Testis (tissue), 3 donors: ENCODE results near the gene PROP1. TPM values are rescaled to one million over a fixed set of nuclear protein-coding genes. Genes with fewer than 3 reads are reported as not detected.

ENCODE experiments used
- DNase-seq: peaks from one replicate; pipeline ENCODE4 v3.0.0-alpha.2; 2019
- H3K27ac ChIP-seq, 2 donors: fragments of 200-600 bp; sonication (generic); one replicate each; pipeline ENCODE4 v1.5.1; 2019
- H3K27me3 ChIP-seq: fragments of 200-600 bp; sonication (generic); one replicate; pipeline ENCODE4 v1.5.1; 2019
- H3K36me3 ChIP-seq: fragments of 200-600 bp; sonication (generic); one replicate; pipeline ENCODE4 v1.5.1; 2017; ENCODE audit warnings: low read depth; ENCODE audit errors: missing control alignments
- H3K4me1 ChIP-seq: fragments of 200-600 bp; sonication (generic); one replicate; pipeline ENCODE4 v1.5.1; 2019
- H3K4me3 ChIP-seq, 2 donors: fragments of 200-600 bp; sonication (generic); one replicate each; pipeline ENCODE4 v1.5.1; 2017 to 2019
- H3K9me3 ChIP-seq: fragments of 200-600 bp; sonication (generic); one replicate; pipeline ENCODE4 v1.5.1; 2017
- CTCF ChIP-seq, 3 experiments: fragments of 450-650 bp in 2 of 3; fragments of 200-600 bp in 1 of 3; sonication (generic) in 1 of 3; IDR thresholded peaks; one replicate each; pipeline ENCODE4 v1.5.1; 2016 to 2019; ENCODE audit warnings: antibody characterized with exemption in 3 of 3, mild to moderate bottlenecking in 2 of 3, moderate library complexity in 1 of 3
- POLR2A ChIP-seq: fragments of 450-650 bp; IDR thresholded peaks from one replicate; pipeline ENCODE4 v1.6.1; 2017; ENCODE audit warnings: antibody characterized with exemption, mild to moderate bottlenecking, moderate library complexity
- WGBS, 2 donors: methylation state at CpG; one replicate each; pipeline ENCODE4 v1.1.5; 2018; 5-methylcytosine and 5-hydroxymethylcytosine counted together
- intact Hi-C: fragments of 100-400 bp; cut with DNase I; formaldehyde crosslinking; loops from one replicate; pipeline ENCODE4 v1.15.1; 2023; ENCODE audit warnings: low total_unique reads
- polyA plus RNA-seq: library from polyadenylated mRNA; stranded (reverse); fragments of 350-450 nt; fragmentation: Illumina TruSeq; extraction: RNeasy Lipid Tissue Mini Kit (QIAGEN cat#74804); gene quantifications from one replicate; pipeline ENCODE4 v1.2.3, GENCODE V29; 2014; ENCODE audit warnings: low read depth, low replicate concordance; ENCODE audit not compliant: insufficient read depth
- total RNA-seq, 2 donors: library from RNA; depleted of rRNA; stranded (reverse); fragments of >200 nt; gene quantifications; one replicate each; pipeline ENCODE4 v1.2.3, GENCODE V29; 2016

PROP1 gene
- total and polyA plus RNA-seq, 3 donors from 2014 or later, result not detected

- Histone ChIP-seq H3K9me3 (no peaks in the 10 kb centered on the region), H3K36me3 (no peaks in the 10 kb centered on the region), H3K27ac (no peak overlapping the region), H3K4me1 (peaks cover 3% of the 10 kb centered on the region), H3K27me3 (no peaks in the 10 kb centered on the region), H3K4me3 (peak overlapping the region in 1 of 2 donors; percentile 29)
- intact Hi-C loops, result no loop called here
- TF ChIP-seq CTCF (IDR thresholded peaks at IDR 0.05) (no peak), POLR2A (no peak)
- WGBS, 2 donors, result 4 to 9% methylated on average over 10 to 46 of the region's 47 CpGs
- no peak for DNase-seq
Observed at GRCh38 chr5:177984584-177985206, 11.3 kb downstream of the PROP1 start.

DNA sequence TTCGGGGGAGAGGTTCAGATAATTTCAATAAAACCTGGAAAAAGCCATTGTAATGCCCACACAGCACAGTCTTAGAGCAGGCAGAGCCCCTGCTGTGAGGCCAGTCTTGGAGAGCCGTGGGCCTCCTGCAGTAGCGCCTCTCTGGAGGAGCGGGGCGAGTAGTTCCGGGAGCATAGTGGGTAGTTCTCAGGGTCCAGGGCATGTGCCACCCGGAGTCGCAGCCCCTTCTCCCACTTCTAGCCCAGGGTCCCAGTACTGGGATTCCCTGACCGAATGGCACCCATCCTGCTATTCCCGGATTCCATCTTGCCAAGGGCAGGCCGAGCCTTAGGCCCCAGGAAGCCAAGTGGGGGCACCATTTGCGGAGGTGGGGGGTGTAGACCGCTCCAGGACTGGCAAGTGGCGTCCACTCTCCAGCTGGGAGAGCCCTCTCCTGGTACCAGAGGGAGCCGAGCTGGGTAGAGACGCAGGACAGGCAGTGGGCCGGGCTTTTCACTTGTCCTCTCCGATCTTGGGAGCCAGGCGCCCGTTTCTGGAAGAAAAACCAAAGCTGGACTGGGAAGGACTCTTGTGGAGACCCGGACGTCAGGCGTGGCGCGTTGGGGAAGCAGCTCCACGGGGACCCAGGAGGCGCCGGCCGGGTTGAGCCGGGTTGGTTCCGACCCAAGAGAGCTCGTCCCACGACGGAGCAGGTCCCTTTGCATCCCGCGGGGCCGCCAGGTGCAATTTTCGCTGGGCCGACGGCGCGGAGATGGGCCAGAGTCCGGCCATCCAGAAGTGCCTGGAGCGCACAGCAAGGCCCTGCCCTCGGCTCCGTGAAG, 12.1 kb downstream of the PROP1 start:
- intact Hi-C loops, result no loop called here
- no peak for DNase-seq
- Histone ChIP-seq H3K9me3 (no peaks in the 10 kb centered on the region), H3K36me3 (no peaks in the 10 kb centered on the region), H3K4me3 (peak overlapping the region in 1 of 2 donors; percentile 29), H3K4me1 (peaks cover 3% of the 10 kb centered on the region), H3K27ac (no peak overlapping the region), H3K27me3 (no peaks in the 10 kb centered on the region)
- 20 to 45% methylated on average over 7 to 43 of the region's 46 CpGs for WGBS, 2 donors
- no peak for TF ChIP-seq CTCF (IDR thresholded peaks at IDR 0.05)
- TF ChIP-seq POLR2A, result no peak

- Histone ChIP-seq H3K27me3 (no peaks in the 10 kb centered on the region), H3K27ac (no peak overlapping the region), H3K9me3 (no peaks in the 10 kb centered on the region), H3K36me3 (no peaks in the 10 kb centered on the region), H3K4me1 (peaks cover 3% of the 10 kb centered on the region), H3K4me3 (no peak overlapping the region)
- TF ChIP-seq POLR2A (no peak), CTCF (IDR thresholded peaks at IDR 0.05) (no peak)
- intact Hi-C loops, result no loop called here
- WGBS, 2 donors, result 79 to 82% methylated on average over 5 of the region's 5 CpGs
- no peak for DNase-seq
Observed at GRCh38 chr5:177982956-177983355, 13.1 kb downstream of the PROP1 start.

- no peak overlapping the region for H3K27ac ChIP-seq
- intact Hi-C loops, result no loop called here
- peak; percentile 66 for DNase-seq
- H3K27me3 ChIP-seq, result no peaks in the 10 kb centered on the region
- WGBS, 2 donors, result 47 to 58% methylated on average over 16 to 17 of the region's 17 CpGs
- TF ChIP-seq CTCF (IDR thresholded peaks at IDR 0.05), result peak; percentile 43 to 50 (median 49)
- no peak for TF ChIP-seq POLR2A
- H3K36me3 ChIP-seq, result no peaks in the 10 kb centered on the region
- peaks cover 3% of the 10 kb centered on the region for H3K4me1 ChIP-seq
- H3K4me3 ChIP-seq, result no peak overlapping the region
- H3K9me3 ChIP-seq, result no peaks in the 10 kb centered on the region
Observed at GRCh38 chr5:177982072-177982727, 13.8 kb downstream of the PROP1 start.
